Stomach (tissue), 9 donors: ENCODE data around the gene NQO2. TPM values are rescaled to one million over a fixed set of nuclear protein-coding genes. Genes with fewer than 3 reads are reported as not detected.

ENCODE experiments used
- DNase-seq, 2 donors: peaks; one replicate each; pipeline versions ENCODE4 v3.0.0 to v3.0.0-alpha.2; 2013 to 2019
- H3K27ac ChIP-seq, 5 donors: fragments of 200-600 bp in 4 of 5; sonication (generic) in 4 of 5; one replicate each; pipeline ENCODE4 v1.5.1; 2013 to 2019; ENCODE audit warnings: mild to moderate bottlenecking in 1 of 5, moderate library complexity in 1 of 5
- H3K27me3 ChIP-seq, 3 donors: fragments of 200-600 bp; sonication (generic); one replicate each; pipeline ENCODE4 v1.5.1; 2017 to 2019; ENCODE audit warnings: mixed run types in 1 of 3
- H3K36me3 ChIP-seq, 4 donors: fragments of 200-600 bp; sonication (generic); 1 replicate in 3 of 4; 2 replicates in 1 of 4; pipeline ENCODE4 v1.5.1; 2016 to 2019
- H3K4me1 ChIP-seq, 4 donors: fragments of 200-600 bp; sonication (generic); one replicate each; pipeline ENCODE4 v1.5.1; 2016 to 2019
- H3K4me3 ChIP-seq, 4 donors: fragments of 200-600 bp; sonication (generic) in 3 of 4; one replicate each; pipeline ENCODE4 v1.5.1; 2016 to 2019; ENCODE audit warnings: mild to moderate bottlenecking in 1 of 4
- H3K9me3 ChIP-seq, 4 donors: fragments of 200-600 bp; sonication (generic); one replicate each; pipeline ENCODE4 v1.5.1; 2016 to 2019
- EP300 ChIP-seq: sonication (generic); formaldehyde crosslinking; IDR thresholded peaks from one replicate; pipeline ENCODE4 v1.6.1; 2017; ENCODE audit warnings: antibody characterized with exemption
- POLR2A ChIP-seq, 4 donors: fragments of 450-650 bp; IDR thresholded peaks; one replicate each; pipeline ENCODE4 v1.6.1; 2016; ENCODE audit warnings: antibody characterized with exemption in 4 of 4, control low read depth in 2 of 4, mild to moderate bottlenecking in 1 of 4, moderate library complexity in 1 of 4
- POLR2AphosphoS5 ChIP-seq, 3 donors: sonication (generic); formaldehyde crosslinking; IDR thresholded peaks; one replicate each; pipeline ENCODE4 v1.6.1; 2016; ENCODE audit warnings: antibody characterized with exemption in 3 of 3
- WGBS, 5 donors: extraction: QIAGEN DNeasy Blood & Tissue Kit in 3 of 5; methylation state at CpG; one replicate each; pipeline versions ENCODE4 v1.1.5 to v1.1.7; 2013 to 2018; 5-methylcytosine and 5-hydroxymethylcytosine counted together
- intact Hi-C: fragments of 100-400 bp; cut with DNase I; formaldehyde crosslinking; loops from one replicate; pipeline ENCODE4 v1.15.1; 2023; ENCODE audit warnings: low total_unique reads
- polyA plus RNA-seq, 3 donors: library from polyadenylated mRNA; stranded (reverse); fragments of 200-250 nt; gene quantifications; one replicate each; pipeline ENCODE4 v1.2.3, GENCODE V29; 2013
- total RNA-seq, 5 donors: library from RNA; depleted of rRNA; stranded (reverse); fragments of >200 nt; gene quantifications; one replicate each; pipeline versions ENCODE4 v1.1.0 to v1.2.3, GENCODE V29; 2014 to 2016
- TF ChIP-seq, protein P1 (sequence below), 7 experiments: fragments of 450-650 bp in 4 of 7; fragments of 200-600 bp in 3 of 7; sonication (generic) in 3 of 7; IDR thresholded peaks; one replicate each; pipeline ENCODE4 v1.5.1; 2016 to 2019; ENCODE audit warnings: antibody characterized with exemption in 7 of 7, control low read depth in 2 of 7, mild to moderate bottlenecking in 1 of 7
- donor health status: healthy with polysubstance abuse.
- donor health status: Bipolar disorder and iron deficiency.
- donor health status: healthy.

NQO2 gene
- total and polyA plus RNA-seq, 8 donors, result 0.87 to 43.1 (median 28.3) TPM; not detected in 1

DNA sequence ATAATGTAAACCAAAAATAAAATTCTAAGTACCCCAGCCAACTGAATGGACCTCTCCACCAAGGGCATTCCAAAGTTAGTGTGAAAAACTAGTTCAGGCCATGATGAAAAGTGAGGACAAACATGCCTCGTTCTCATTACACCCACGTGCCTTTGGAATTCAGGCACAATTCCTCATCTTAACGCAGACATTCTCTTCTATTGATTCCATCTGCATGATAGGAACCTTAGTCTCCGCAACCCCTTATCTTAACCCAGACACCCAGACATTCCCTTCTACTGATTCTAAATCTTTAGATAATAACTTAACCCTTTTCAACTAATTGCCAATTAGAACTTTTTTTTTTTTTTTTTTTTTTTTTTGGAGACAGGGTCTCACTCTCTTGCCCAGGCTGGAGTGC lies 20.8 kb upstream of the NQO2 start:
- H3K4me3 ChIP-seq, result no peak overlapping the region
- no peak overlapping the region for H3K27ac ChIP-seq
- H3K27me3 ChIP-seq, result no peaks in the 10 kb centered on the region
- H3K9me3 ChIP-seq, result no peaks in the 10 kb centered on the region
- peaks cover 16 to 40% (median 26%) of the 10 kb centered on the region in 4 donors for H3K4me1 ChIP-seq
- DNase-seq, result no peak
- TF ChIP-seq, protein P1, sequence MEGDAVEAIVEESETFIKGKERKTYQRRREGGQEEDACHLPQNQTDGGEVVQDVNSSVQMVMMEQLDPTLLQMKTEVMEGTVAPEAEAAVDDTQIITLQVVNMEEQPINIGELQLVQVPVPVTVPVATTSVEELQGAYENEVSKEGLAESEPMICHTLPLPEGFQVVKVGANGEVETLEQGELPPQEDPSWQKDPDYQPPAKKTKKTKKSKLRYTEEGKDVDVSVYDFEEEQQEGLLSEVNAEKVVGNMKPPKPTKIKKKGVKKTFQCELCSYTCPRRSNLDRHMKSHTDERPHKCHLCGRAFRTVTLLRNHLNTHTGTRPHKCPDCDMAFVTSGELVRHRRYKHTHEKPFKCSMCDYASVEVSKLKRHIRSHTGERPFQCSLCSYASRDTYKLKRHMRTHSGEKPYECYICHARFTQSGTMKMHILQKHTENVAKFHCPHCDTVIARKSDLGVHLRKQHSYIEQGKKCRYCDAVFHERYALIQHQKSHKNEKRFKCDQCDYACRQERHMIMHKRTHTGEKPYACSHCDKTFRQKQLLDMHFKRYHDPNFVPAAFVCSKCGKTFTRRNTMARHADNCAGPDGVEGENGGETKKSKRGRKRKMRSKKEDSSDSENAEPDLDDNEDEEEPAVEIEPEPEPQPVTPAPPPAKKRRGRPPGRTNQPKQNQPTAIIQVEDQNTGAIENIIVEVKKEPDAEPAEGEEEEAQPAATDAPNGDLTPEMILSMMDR (IDR thresholded peaks at IDR 0.05), result no peak
- TF ChIP-seq POLR2AphosphoS5 (IDR thresholded peaks at IDR 0.05) (no peak), EP300 (no peak), POLR2A (IDR thresholded peaks at IDR 0.05) (no peak)
- H3K36me3 ChIP-seq, result no peaks in the 10 kb centered on the region
- intact Hi-C loops, result no loop called here
- WGBS, 5 donors, result 74 to 83% (median 80%) methylated on average over 4 of the region's 4 CpGs

DNA sequence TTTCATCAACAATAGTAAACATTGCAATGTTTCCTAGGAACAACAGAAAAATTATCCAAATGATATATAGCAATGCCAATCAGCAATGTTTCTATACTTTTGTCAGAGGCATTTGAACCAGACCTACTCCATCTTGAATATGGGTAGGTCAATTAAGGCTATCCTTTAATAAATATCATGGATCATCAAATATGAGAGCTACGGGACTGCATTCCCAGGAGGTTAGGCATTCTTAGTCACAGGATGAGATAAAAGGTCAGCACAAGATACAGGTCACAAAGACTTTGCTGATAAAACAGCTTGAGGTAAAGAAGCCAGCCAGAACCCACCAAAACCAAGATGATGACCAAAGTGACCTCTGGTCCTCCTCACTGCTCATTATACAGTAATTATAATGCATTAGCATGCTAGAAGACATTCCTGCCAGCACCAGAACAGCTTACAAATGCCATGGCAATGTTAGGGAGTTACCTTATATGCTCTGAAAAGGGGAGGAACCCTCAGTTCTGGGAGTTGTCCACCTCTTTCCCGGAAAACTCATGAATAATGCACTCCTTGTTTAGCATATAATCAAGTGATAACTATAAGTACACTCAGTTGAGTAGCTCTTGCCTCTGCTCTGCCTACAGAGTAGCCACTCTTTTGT lies 19.8 kb upstream of the NQO2 start:
- peaks cover 16 to 45% (median 26%) of the 10 kb centered on the region in 4 donors for H3K4me1 ChIP-seq
- no peaks in the 10 kb centered on the region for H3K27me3 ChIP-seq
- intact Hi-C loops, result no loop called here
- peak in 1 of 2 donors; percentile 83 for DNase-seq
- H3K4me3 ChIP-seq, result no peak overlapping the region
- TF ChIP-seq, protein P1 (IDR thresholded peaks at IDR 0.05), result no peak
- TF ChIP-seq POLR2AphosphoS5 (IDR thresholded peaks at IDR 0.05) (peak in 2 of 3 donors; percentile 18 to 44), EP300 (no peak), POLR2A (IDR thresholded peaks at IDR 0.05) (no peak)
- no peaks in the 10 kb centered on the region for H3K9me3 ChIP-seq
- H3K36me3 ChIP-seq, result no peaks in the 10 kb centered on the region
- 26 to 46% (median 34%) methylated on average over 2 of the region's 2 CpGs for WGBS, 5 donors
- peak overlapping the region; percentile 64 to 84 (median 68) for H3K27ac ChIP-seq

DNA sequence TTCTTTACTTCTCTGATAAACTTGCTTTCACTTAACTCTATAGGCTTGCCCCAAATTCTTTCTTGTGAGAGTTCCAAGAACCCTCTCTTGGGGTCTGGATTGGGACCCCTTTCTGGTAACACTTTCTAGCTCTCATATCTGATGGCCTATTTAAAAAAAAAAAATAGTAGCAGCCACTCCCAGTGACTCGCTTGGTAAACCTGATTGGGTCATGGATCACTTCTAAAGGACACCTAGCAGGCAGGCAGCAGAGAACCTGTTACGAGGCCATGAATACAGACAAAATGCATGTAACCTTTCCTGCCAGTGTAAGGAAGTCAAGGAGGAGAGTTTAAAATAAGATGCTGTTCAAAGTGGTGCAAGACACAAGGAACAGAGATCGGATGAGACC lies 19.2 kb upstream of the NQO2 start:
- WGBS, 5 donors, result 48 to 69% (median 56%) methylated on average over 3 of the region's 3 CpGs
- intact Hi-C loops, result no loop called here
- Histone ChIP-seq H3K9me3 (no peaks in the 10 kb centered on the region), H3K4me1 (peaks cover 16 to 51% (median 27%) of the 10 kb centered on the region in 4 donors), H3K27ac (peak overlapping the region; percentile 64 to 84 (median 68)), H3K27me3 (no peaks in the 10 kb centered on the region), H3K36me3 (no peaks in the 10 kb centered on the region), H3K4me3 (no peak overlapping the region)
- no peak for DNase-seq
- peak in 1 of 3 donors; percentile 2 for TF ChIP-seq POLR2AphosphoS5 (IDR thresholded peaks at IDR 0.05)
- TF ChIP-seq EP300, result no peak

DNA sequence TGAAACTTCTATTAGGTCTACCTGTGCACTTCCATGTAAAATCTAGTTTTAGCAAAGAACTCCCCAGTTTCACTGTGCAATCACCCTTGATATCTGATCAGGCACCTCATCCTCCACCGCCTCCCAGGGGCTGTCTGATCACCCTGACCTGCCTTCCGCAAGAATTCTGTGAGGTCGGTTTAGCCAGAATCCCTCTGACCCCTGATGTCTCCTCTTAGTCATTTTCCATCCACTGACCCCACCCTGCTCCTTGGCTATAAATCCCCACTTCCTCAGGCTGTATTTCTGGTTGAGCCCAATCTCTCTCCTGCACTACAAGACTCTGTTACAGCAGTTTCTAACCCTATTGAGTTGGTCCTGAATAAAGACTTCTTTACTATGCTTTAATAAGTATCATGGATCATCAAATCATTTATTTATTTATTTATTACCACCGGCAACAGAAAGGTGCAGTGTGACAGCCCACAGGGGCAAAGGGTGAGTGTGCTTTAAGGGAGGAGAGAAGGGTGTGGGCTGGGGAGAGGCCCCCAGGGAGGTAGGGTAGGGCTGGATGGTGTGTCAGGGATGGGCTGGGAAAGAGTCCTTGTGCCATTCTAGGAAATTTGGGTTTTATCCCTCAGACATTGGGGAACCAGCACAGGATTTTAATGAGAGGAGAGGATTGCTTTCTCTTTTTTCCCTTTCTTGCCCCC lies 17.1 kb upstream of the NQO2 start:
- H3K27ac ChIP-seq, result peak overlapping the region; percentile 21 to 84 (median 68)
- no peaks in the 10 kb centered on the region for H3K9me3 ChIP-seq
- H3K36me3 ChIP-seq, result no peaks in the 10 kb centered on the region
- WGBS, 5 donors, result 62 to 77% (median 72%) methylated on average over 4 of the region's 4 CpGs
- H3K4me3 ChIP-seq, result no peak overlapping the region
- no peak for TF ChIP-seq POLR2A (IDR thresholded peaks at IDR 0.05)
- TF ChIP-seq, protein P1 (IDR thresholded peaks at IDR 0.05), result no peak
- TF ChIP-seq POLR2AphosphoS5 (IDR thresholded peaks at IDR 0.05), result no peak
- TF ChIP-seq EP300, result no peak
- H3K27me3 ChIP-seq, result no peaks in the 10 kb centered on the region
- DNase-seq, result no peak
- intact Hi-C loops, result no loop called here
- H3K4me1 ChIP-seq, result peaks cover 33 to 68% (median 43%) of the 10 kb centered on the region in 4 donors
